ENCODE measurements around the gene WFDC1. TPM values are rescaled to one million over a fixed set of nuclear protein-coding genes. Genes with fewer than 3 reads are reported as not detected.

The WFDC1 gene
- total RNA-seq, 1 experiment from 2014 or later: not detected

Other genes with a start within 250 kb of the WFDC1 start
- gene MBTPS1, start 177.9 kb upstream of the WFDC1 start, total RNA-seq (2021; ENCODE audit: unreplicated experiment): 66.8 TPM
- gene HSDL1, start 149.7 kb upstream of the WFDC1 start, total RNA-seq (2021; ENCODE audit: unreplicated experiment): 24.6 TPM
- gene DNAAF1, start 149.6 kb upstream of the WFDC1 start, total RNA-seq (2021; ENCODE audit: unreplicated experiment): not detected
- gene TAF1C, start 107.8 kb upstream of the WFDC1 start, total RNA-seq (2021; ENCODE audit: unreplicated experiment): 31.9 TPM
- gene ADAD2, start 103.7 kb upstream of the WFDC1 start, total RNA-seq (2021; ENCODE audit: unreplicated experiment): not detected
- not detected for gene KCNG4, start 54.9 kb upstream of the WFDC1 start, total RNA-seq (2021; ENCODE audit: unreplicated experiment)
- gene ATP2C2, start 73.7 kb downstream of the WFDC1 start, total RNA-seq (2021; ENCODE audit: unreplicated experiment): 0.67 TPM
- gene MEAK7, start 209.8 kb downstream of the WFDC1 start, total RNA-seq (2021; ENCODE audit: unreplicated experiment): 17.2 TPM

All from Panc1 (cell line).